ENCODE results near the gene SLC37A2.

- TF ChIP-seq POLR2AphosphoS5 (IDR thresholded peaks at IDR 0.05; ENCODE audit: low read depth, low read length): no peak
- no peak for TF ChIP-seq CTCF (IDR thresholded peaks at IDR 0.05 in 2 of 3, conservative IDR thresholded peaks at IDR 0.05 in 1 of 3; ENCODE audit: borderline replicate concordance in 1 of 3, insufficient read depth in 1 of 3, low read depth in 2 of 3, low read length in 2 of 3)
These were observed 49.1 kb downstream of the SLC37A2 start for GRCh38 chr11:125112208-125112604.

Measured in HCT116 (cell line).